Muscle of leg (tissue), 11 donors: ENCODE data around the gene HNF1A. TPM values are rescaled to one million over a fixed set of nuclear protein-coding genes. Genes with fewer than 3 reads are reported as not detected.

Experiments used
- DNase-seq: peaks from one replicate; pipeline ENCODE4 v3.0.0; 2013
- H3K27ac ChIP-seq: one replicate; pipeline ENCODE4 v1.5.1; 2013; ENCODE audit warnings: mild to moderate bottlenecking, low read length, control low read depth
- H3K27me3 ChIP-seq: one replicate; pipeline ENCODE4 v1.6.1; 2013; ENCODE audit warnings: low read length; ENCODE audit not compliant: control insufficient read depth, insufficient read depth
- H3K36me3 ChIP-seq: one replicate; pipeline ENCODE4 v1.6.1; 2013; ENCODE audit warnings: low read length; ENCODE audit not compliant: control insufficient read depth, insufficient read depth
- H3K4me1 ChIP-seq: one replicate; pipeline ENCODE4 v1.6.1; 2013; ENCODE audit warnings: low read length; ENCODE audit not compliant: control insufficient read depth, insufficient read depth
- H3K4me3 ChIP-seq: one replicate; pipeline ENCODE4 v1.5.1; 2013; ENCODE audit warnings: low read length, control low read depth
- H3K9me3 ChIP-seq: replicated peaks from 2 replicates; pipeline ENCODE4 v1.6.1; 2013; ENCODE audit warnings: low read depth, low read length; ENCODE audit not compliant: control insufficient read depth
- WGBS: methylation state at CpG from one replicate; pipeline ENCODE4 v1.1.5; 2013; ENCODE audit warnings: missing lambda C conversion rate; ENCODE audit not compliant: insufficient coverage; 5-methylcytosine and 5-hydroxymethylcytosine counted together
- polyA plus RNA-seq, 8 donors: library from polyadenylated mRNA; unstranded; fragments of 120-200 nt; gene quantifications; one replicate each; pipeline versions ENCODE4 v1.2.1 to v1.2.3, GENCODE V29; 2013; ENCODE audit warnings: inconsistent platforms in 1 of 8, low replicate concordance in 1 of 8; ENCODE audit not compliant: insufficient read length in 8 of 8, insufficient read depth in 1 of 8
- total RNA-seq: library from RNA; stranded (reverse); fragments of 120-200 nt; gene quantifications from one replicate; pipeline ENCODE4 v1.2.4, GENCODE V29; 2013

The HNF1A gene
- total and polyA plus RNA-seq, 9 donors, result 0.04 to 2.9 (median 0.10) TPM; not detected in 4

DNA sequence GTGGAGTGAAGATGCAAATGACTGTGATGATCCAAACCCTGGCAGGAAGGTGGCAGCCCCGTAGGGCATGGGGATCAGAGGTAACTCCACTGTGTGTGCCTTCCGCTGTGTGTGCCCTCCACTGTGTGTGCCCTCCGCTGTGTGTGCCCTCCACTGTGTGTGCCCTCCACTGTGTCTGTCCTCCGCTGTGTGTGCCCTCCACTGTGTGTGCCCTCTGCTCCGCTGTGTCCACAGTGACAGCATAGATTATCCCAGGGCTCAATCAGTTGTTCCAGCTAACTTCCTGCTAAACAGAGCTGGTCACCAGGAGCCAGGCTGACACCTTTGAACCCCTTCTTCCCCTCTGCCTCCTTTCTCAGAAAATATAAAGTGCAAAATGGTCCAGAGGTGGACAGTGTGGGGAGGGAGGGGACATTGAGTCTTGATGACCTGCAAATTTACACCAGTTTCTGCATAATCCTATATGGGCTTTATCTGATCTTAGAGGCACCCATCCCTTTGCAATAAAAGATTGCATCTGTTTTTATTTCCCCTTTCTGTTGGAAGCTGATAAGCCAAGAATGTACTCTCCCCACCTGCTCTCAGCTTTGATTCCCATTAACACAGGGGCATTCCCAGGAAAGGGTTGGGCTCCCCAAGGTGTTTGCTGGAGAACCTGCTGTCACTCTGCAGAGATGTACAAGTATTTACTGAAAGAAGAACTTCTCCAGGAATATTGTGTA lies 21.6 kb upstream of the HNF1A start:
- no peak overlapping the region for H3K4me3 ChIP-seq
- no peaks in the 10 kb centered on the region for H3K36me3 ChIP-seq
- H3K9me3 ChIP-seq, result no peaks in the 10 kb centered on the region
- DNase-seq, result no peak
- 85% methylated on average over 5 of the region's 5 CpGs for WGBS
- H3K4me1 ChIP-seq, result no peaks in the 10 kb centered on the region
- H3K27ac ChIP-seq, result no peak overlapping the region
- H3K27me3 ChIP-seq, result no peaks in the 10 kb centered on the region

DNA sequence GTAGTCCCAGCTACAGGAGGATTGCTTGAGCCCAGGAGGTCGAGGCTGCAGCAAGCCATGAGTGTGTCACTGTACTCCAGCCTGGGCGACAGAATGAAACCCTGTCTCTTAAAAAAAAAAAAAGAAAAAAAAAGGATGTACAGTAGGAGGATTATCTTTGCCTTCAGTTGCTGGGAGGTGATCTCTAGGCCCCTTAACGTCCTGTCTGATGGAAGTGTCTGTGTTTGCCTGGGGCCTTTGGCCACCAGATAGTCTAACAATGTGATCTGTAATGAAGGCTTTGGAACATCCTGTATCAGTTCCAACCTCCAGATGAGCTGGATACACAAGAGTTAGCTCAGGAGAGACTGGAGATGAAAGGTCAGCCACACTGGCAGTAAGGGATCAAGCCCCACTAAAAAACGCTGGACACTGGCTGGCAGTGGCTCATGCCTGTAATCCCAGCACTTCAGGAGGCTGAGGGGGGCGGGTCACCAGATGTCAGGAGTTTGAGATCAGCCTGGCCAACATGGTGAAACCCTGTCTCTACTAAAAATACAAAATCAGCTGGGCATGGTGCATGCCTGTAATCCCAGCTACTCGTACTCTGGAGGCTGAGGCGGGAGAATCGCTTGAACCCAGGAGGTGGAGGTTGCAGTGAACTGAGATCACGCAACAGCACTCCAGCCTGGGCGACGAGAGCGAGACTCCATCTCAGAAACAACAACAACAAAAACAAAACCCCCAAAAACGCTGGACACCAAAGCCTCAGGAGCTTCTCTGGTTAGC lies 19.0 kb upstream of the HNF1A start:
- DNase-seq, result no peak

DNA sequence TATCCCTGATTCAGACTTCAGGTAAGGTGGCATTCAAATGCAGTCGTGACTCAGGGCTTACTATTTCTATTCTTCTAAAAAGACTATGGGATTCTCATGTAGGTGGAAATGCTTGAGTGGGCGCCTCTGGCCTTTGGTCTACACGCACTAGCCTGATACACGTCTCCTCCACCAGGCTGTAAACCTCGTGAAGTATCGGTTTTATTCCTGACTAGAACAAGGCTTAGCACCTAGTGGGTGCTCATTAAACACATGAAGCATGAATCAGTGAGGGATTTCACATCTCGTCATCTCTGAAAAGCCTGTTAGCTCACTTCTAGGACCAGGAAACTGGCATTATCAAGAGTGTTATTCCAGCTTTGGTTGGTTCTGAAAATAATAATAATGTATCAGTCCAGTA lies 17.7 kb upstream of the HNF1A start:
- 64% methylated on average over 4 of the region's 7 CpGs for WGBS
- Histone ChIP-seq H3K27me3 (no peaks in the 10 kb centered on the region), H3K4me3 (no peak overlapping the region), H3K9me3 (no peaks in the 10 kb centered on the region), H3K4me1 (no peaks in the 10 kb centered on the region), H3K36me3 (no peaks in the 10 kb centered on the region), H3K27ac (no peak overlapping the region)
- DNase-seq, result no peak

More for the DNA sequence above, 19.0 kb upstream of the HNF1A start:
- no peak overlapping the region for H3K27ac ChIP-seq
- no peaks in the 10 kb centered on the region for H3K36me3 ChIP-seq
- no peaks in the 10 kb centered on the region for H3K27me3 ChIP-seq
- WGBS, result 45% methylated on average over 5 of the region's 13 CpGs
- H3K9me3 ChIP-seq, result no peaks in the 10 kb centered on the region
- H3K4me3 ChIP-seq, result no peak overlapping the region
- H3K4me1 ChIP-seq, result no peaks in the 10 kb centered on the region

DNA sequence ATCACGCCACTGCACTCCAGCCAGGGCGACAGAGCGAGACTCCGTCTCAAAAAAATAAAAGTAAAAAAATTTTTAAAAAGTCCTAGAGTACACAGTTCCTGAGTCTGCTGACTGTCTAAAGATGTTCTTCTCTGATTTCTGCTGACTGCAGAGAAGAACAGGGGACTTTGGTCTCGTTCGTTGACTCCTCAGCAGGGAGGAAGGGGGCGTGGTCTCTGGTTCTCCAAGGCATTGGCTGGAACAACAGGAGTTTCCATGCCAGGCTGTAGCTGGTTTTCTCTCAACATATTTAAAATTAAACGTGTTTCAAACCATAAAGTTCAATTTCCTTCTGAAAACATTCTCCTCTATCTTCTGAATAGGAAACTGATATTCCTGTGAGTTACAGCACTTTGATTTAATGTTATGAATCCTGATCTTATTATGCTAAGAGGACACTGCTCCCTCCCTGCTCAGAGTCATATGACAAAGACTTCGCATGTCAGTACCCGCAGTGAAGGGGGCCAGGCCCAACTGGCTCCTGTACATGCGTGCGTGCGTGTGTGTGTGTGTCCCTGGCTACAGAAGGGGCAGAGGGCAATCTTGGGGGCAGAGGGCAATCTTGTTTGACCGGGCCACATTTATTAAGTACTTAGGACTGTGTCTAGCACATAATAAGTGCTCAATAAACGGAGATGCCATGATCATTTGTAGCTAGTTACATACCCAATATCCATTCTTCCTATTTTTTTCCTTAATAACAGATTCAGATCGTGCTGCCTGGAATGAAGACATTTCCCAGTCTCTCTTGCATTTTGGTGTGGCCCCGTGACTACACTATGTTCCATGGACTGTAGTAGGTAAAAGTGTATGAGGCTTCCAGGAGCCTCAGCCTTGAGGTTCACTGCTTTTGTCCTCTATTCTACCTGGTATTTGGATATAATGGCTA lies 16.5 kb upstream of the HNF1A start:
- Histone ChIP-seq H3K9me3 (no peaks in the 10 kb centered on the region), H3K36me3 (no peaks in the 10 kb centered on the region), H3K27me3 (peaks cover 2% of the 10 kb centered on the region), H3K4me3 (no peak overlapping the region), H3K27ac (no peak overlapping the region), H3K4me1 (no peaks in the 10 kb centered on the region)
- DNase-seq, result peak; percentile 74
- WGBS, result 58% methylated on average over 10 of the region's 17 CpGs

DNA sequence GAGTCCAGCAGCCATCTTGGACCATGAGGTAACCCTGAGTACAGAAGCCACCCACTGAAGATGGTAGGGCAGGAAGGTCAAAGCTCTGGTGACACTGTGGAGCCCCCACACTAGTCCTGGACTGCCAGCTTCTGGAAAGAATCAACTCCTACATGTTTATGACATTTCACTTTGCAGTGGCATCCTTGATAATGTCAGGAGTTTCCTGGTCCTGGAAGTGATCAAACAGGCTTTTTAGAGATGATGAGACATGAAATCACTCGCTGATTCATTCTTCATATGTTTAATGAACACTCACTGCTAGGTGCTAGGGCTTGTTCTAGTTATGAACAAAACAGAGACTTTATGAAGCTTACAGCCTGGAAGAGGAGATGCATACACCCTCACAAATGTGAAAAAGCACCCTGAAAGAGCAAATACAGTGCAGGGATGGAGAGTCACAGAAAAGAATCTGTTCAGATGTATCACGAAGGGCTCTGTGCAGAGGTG lies 15.8 kb upstream of the HNF1A start:
- H3K36me3 ChIP-seq, result no peaks in the 10 kb centered on the region
- WGBS, result no CpG with 5 or more reads among the region's 2 CpGs
- H3K9me3 ChIP-seq, result no peaks in the 10 kb centered on the region
- no peak overlapping the region for H3K4me3 ChIP-seq
- H3K27me3 ChIP-seq, result peaks cover 3% of the 10 kb centered on the region
- H3K27ac ChIP-seq, result no peak overlapping the region
- DNase-seq, result no peak
- no peaks in the 10 kb centered on the region for H3K4me1 ChIP-seq

DNA sequence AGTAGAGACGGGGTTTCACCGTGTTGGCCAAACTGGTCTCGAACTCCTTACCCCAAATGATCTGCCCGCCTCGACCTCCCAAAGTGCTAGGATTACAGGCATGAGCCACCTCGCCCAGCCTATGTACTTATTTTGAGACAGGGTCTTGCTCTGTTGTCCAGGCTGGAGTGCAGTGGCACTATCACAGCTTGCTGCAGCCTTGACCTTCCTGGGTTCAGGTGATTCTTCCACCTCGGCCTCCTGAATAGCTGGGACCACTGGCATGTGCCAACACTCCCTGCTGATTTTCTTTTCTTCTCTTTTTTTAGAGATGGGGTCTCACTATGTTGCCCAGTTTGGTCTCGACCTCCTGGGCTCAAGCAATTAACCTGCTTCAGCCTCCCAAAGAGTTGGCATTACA lies 14.0 kb upstream of the HNF1A start:
- Histone ChIP-seq H3K4me3 (no peak overlapping the region), H3K4me1 (no peaks in the 10 kb centered on the region), H3K27ac (no peak overlapping the region), H3K36me3 (no peaks in the 10 kb centered on the region), H3K9me3 (no peaks in the 10 kb centered on the region), H3K27me3 (peaks cover 3% of the 10 kb centered on the region)
- whole genome bisulfite sequencing, result 86% methylated on average over 8 of the region's 8 CpGs
- DNase-seq, result no peak

DNA sequence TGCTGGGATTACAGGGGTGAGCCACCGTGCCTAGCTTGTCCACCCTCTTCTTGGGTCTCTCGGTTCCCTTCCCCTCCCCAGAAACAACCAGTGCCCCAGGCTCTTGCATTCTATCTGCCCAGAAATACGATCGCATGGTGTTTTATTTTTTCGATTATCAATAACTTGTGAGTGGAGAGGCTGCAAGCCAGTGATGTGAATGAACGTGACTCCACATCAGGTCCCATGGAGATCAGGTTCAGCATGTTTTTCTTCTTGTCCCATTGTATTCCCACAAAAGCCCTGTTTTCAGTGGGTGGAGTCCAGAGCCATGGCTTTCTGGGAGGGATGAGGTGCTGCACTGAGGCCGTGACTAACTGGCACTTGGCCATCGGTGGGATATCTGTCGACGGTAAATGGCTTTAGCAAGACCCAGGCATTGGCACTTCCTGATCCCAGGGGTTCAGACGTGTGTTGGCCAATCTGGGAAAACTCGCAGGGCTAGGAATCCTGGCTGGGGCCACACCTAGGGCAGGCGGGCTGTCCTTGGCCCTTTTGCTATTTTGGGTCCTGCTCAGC lies 12.7 kb upstream of the HNF1A start:
- DNase-seq, result no peak
- Histone ChIP-seq H3K27ac (no peak overlapping the region), H3K27me3 (peaks cover 3% of the 10 kb centered on the region), H3K4me1 (no peaks in the 10 kb centered on the region), H3K9me3 (no peaks in the 10 kb centered on the region), H3K36me3 (no peaks in the 10 kb centered on the region), H3K4me3 (no peak overlapping the region)
- WGBS, result 44% methylated on average over 7 of the region's 13 CpGs

DNA sequence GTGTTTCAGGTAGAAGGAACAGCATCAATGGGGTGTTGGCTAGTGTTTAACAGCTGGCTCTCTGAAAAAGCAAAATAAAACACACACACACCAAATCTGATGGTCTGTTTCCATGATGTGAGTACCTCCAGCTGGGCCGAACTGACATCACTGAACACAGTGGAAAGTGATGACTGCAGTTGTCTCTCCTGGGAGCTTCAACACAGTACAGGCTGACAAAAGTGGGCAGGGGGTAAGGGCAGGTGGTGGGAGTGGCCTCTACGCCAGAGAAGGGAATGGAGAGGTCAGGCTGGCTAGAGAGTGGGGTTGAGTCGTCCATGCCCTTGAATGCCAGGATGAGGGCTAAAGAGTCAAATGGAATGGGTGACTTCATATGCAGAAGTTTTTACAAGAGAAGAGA lies 8.0 kb upstream of the HNF1A start:
- Histone ChIP-seq H3K27ac (no peak overlapping the region), H3K27me3 (peaks cover 5% of the 10 kb centered on the region), H3K4me1 (no peaks in the 10 kb centered on the region), H3K4me3 (no peak overlapping the region), H3K36me3 (no peaks in the 10 kb centered on the region), H3K9me3 (no peaks in the 10 kb centered on the region)
- DNase-seq, result peak; percentile 16
- WGBS, result 56% methylated on average over 3 of the region's 3 CpGs

DNA sequence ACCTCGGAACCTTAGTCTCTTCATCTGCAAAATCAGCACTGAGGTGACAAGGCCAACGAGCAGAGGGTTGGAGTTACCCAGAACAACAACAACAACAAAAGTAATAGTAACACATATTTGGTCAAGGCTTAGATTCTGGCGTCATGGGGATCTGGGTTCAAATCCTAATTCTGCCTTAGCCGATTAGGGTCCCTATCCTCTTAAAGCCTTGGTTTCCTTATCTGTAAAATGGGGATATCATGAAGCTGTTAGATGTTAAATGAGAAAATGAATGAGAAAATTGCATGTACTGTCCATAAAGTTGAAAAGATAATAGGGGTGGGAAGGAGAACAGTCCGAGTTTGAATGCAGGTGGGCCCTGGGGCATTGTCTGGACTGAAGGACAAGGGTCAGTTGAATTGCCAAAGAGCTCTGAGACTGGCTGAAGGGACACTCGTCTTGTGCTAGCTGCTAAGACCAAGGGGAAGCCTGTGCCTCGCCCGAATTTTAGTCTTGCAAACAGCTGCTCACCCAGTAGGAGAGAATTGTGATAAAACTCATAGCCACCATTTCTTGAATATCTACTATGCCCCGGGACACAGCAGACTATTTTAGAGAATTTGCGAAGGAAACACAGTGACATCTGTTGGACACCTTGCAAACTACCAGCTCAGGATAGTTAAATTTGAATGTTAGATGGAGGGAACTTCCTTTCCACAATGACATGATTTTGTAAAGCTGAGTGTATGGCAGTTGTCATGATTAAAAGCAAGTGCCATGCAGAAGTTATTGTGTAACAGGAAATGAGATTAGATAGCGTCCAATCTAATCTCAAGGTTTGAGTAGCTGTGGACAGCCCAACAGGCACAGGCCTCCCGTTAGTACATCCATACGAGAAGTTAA lies 6.8 kb upstream of the HNF1A start:
- no peak overlapping the region for H3K27ac ChIP-seq
- H3K4me3 ChIP-seq, result no peak overlapping the region
- no peaks in the 10 kb centered on the region for H3K9me3 ChIP-seq
- peaks cover 5% of the 10 kb centered on the region for H3K27me3 ChIP-seq
- DNase-seq, result peak; percentile 75
- WGBS, result 61% methylated on average over 4 of the region's 13 CpGs
- H3K36me3 ChIP-seq, result no peaks in the 10 kb centered on the region
- no peaks in the 10 kb centered on the region for H3K4me1 ChIP-seq
